ENCODE results near the gene ZFP62. TPM values are rescaled to one million over a fixed set of nuclear protein-coding genes. Genes with fewer than 3 reads are reported as not detected.
"Not testable (repeated sequence)": the region's sequence is repeated elsewhere in the genome, so short reads cannot be mapped to it uniquely, and the experiment has no call there.

The ZFP62 gene
- total and polyA plus RNA-seq, 9 donors, result 22.4 to 31.7 (median 24.4) TPM

DNA sequence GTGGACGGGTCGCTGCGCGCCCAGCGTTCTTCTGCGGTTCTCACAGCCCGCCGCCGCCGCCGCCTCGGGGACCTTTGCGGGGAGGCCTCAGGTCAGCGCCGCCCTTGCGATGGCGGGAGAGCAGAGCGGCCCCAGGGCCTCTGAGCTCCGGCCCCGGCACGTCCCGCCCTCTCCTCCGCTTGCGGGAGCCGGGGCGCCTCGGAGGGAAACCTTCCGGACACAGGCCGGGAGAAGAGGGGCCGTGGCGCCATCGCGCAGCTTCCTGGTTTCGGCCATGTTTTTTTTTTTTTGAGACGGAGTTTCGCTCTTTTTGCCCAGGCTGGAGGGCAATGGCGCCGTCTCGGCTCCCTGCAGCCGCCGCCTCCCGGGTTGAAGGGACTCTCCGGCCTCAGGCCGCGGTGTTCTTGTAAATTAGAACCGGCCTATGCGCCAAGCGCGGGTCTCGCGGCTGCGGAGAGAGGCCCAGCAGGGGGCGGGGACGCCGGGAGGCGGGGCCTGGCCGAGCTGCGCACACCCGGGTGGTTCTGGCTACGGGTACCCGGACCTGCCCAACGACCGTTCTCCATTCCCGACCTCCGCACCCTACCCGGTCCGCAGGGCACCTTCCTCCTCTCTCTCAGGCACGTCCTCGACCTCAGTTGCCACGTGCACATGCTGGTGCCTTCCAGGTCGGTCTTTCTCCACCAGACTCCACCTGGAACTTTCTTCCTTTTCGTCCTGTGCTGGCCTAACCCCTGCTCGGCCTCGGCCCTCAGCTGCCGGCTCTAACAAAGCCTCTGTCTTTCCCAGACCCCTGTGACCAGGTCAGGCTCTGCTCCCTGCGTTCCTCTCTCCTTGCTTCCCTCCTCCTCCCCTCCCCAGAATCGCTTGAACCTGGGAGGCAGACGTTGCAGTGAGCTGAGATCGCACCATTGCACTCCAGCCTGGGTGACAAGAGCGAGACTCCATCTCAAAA is 29.7 kb downstream of the ZFP62 start:
- 1% methylated on average over 79 of the region's 80 CpGs for WGBS (ENCODE audit: insufficient coverage)
- H3K4me1 ChIP-seq (ENCODE audit: control insufficient read depth, insufficient read depth, low read length), result peaks cover 22% of the 10 kb centered on the region

DNA sequence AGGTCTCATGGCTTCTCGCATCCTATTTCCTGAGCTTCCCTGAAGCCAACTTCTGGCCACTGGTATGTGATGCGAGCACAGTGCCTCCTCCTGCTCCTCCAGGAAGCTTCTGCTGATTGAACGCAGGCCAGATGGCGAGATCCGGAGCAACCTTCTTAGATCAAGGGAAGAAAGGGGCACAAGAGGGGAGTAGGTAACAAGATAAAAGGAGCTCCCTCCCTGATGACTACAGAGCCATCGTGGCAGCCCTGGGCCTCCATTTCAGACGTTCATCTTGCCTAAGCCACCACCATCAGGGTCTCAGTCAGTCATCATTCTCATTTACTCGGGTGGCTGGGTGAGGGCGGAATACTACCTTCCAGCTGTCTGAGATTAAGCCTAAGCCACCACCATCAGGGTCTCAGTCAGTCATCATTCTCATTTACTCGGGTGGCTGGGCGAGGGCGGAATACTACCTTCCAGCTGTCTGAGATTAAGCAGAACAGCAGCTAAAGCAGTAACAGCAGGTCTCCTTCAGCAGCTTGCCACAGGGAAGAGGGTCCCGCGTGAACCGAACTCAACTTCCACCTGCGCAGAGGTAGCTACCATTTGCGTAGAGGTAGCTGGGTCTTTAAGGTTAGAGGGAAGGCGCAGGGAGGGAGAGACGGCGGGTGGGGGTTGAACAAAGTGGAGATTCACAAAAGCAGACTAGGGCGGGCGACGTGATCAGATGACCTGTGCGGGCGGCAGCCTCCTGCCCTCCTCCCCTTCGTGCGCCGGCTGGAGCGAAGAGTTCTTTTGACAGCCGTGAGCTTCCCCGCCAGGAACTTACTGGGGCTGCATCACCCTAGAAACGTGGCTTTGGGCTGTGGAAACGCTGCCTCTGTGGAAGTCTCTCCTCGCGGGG is 30.6 kb downstream of the ZFP62 start:
- peak; percentile 59 for DNase-seq
- 13% methylated on average over 29 of the region's 35 CpGs for WGBS (ENCODE audit: insufficient coverage)
- peaks cover 29% of the 10 kb centered on the region for H3K4me1 ChIP-seq (ENCODE audit: control insufficient read depth, insufficient read depth, low read length)
- H3K27me3 ChIP-seq (ENCODE audit: control insufficient read depth, insufficient read depth, low read length), result no peaks in the 10 kb centered on the region
- peaks cover 19% of the 10 kb centered on the region for H3K36me3 ChIP-seq (ENCODE audit: control insufficient read depth, insufficient read depth, low read length)
- peak overlapping the region; percentile 74 for H3K4me3 ChIP-seq (ENCODE audit: low read length)
- H3K27ac ChIP-seq (ENCODE audit: low read length), result peak overlapping the region; percentile 97
- H3K9me3 ChIP-seq (replicated peaks; ENCODE audit: control insufficient read depth, low read depth, low read length), result peaks cover 12% of the 10 kb centered on the region

More for the DNA sequence above, 29.7 kb downstream of the ZFP62 start:
- Histone ChIP-seq H3K27me3 (ENCODE audit: control insufficient read depth, insufficient read depth, low read length) (no peaks in the 10 kb centered on the region), H3K4me3 (ENCODE audit: low read length) (peak overlapping the region; percentile 74), H3K9me3 (replicated peaks; ENCODE audit: control insufficient read depth, low read depth, low read length) (peaks cover 12% of the 10 kb centered on the region), H3K27ac (ENCODE audit: low read length) (peak overlapping the region; percentile 97), H3K36me3 (ENCODE audit: control insufficient read depth, insufficient read depth, low read length) (peaks cover 23% of the 10 kb centered on the region)
- DNase-seq, result peak; percentile 87

DNA sequence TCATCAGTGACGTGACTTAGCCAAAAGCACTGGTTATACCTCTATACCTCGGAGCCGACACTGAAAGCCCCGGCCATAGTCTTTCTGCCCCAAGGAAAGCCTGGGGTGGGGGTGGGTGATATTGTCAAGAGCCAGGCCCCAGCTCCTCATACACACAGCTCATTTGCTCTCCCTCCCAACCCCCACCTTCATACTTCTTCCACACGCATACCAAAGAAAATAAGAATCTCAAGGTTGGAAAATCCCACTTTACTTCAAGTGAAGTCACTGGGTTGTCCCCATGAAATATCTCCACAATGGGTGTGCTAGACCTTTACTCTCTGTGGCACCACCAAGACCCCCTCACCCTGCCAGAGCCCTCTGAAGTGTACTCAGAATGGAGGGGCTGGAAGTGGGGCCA is 31.4 kb downstream of the ZFP62 start:
- Histone ChIP-seq H3K27me3 (ENCODE audit: control insufficient read depth, insufficient read depth, low read length) (no peaks in the 10 kb centered on the region), H3K27ac (ENCODE audit: low read length) (peak overlapping the region; percentile 97), H3K4me1 (ENCODE audit: control insufficient read depth, insufficient read depth, low read length) (peaks cover 37% of the 10 kb centered on the region), H3K4me3 (ENCODE audit: low read length) (no peak overlapping the region), H3K36me3 (ENCODE audit: control insufficient read depth, insufficient read depth, low read length) (peaks cover 13% of the 10 kb centered on the region), H3K9me3 (replicated peaks; ENCODE audit: control insufficient read depth, low read depth, low read length) (peaks cover 12% of the 10 kb centered on the region)
- no peak for DNase-seq
- WGBS (ENCODE audit: insufficient coverage), result 100% methylated on average over 1 of the region's 5 CpGs

- not testable (repeated sequence) for H3K27me3 ChIP-seq (ENCODE audit: control insufficient read depth, insufficient read depth, low read length); H3K36me3 ChIP-seq (ENCODE audit: control insufficient read depth, insufficient read depth, low read length); H3K4me3 ChIP-seq (ENCODE audit: low read length)
- WGBS (ENCODE audit: insufficient coverage), result 74% methylated on average over 3 of the region's 13 CpGs
- peaks cover 40% of the 10 kb centered on the region for H3K4me1 ChIP-seq (ENCODE audit: control insufficient read depth, insufficient read depth, low read length)
- peak overlapping the region; percentile 97 for H3K27ac ChIP-seq (ENCODE audit: low read length)
- peak; percentile 16 for DNase-seq
- H3K9me3 ChIP-seq (replicated peaks; ENCODE audit: control insufficient read depth, low read depth, low read length), result peaks cover 12% of the 10 kb centered on the region
These were observed 32.1 kb downstream of the ZFP62 start for GRCh38 chr5:180828756-180829531.

- 75% methylated on average over 2 of the region's 7 CpGs for WGBS (ENCODE audit: insufficient coverage)
- H3K36me3 ChIP-seq (ENCODE audit: control insufficient read depth, insufficient read depth, low read length); H3K27ac ChIP-seq (ENCODE audit: low read length); DNase-seq; H3K27me3 ChIP-seq (ENCODE audit: control insufficient read depth, insufficient read depth, low read length); H3K4me3 ChIP-seq (ENCODE audit: low read length): not testable (repeated sequence)
- peaks cover 12% of the 10 kb centered on the region for H3K9me3 ChIP-seq (replicated peaks; ENCODE audit: control insufficient read depth, low read depth, low read length)
- H3K4me1 ChIP-seq (ENCODE audit: control insufficient read depth, insufficient read depth, low read length), result peaks cover 44% of the 10 kb centered on the region
These were observed 33.7 kb downstream of the ZFP62 start for GRCh38 chr5:180827374-180827773.

DNA sequence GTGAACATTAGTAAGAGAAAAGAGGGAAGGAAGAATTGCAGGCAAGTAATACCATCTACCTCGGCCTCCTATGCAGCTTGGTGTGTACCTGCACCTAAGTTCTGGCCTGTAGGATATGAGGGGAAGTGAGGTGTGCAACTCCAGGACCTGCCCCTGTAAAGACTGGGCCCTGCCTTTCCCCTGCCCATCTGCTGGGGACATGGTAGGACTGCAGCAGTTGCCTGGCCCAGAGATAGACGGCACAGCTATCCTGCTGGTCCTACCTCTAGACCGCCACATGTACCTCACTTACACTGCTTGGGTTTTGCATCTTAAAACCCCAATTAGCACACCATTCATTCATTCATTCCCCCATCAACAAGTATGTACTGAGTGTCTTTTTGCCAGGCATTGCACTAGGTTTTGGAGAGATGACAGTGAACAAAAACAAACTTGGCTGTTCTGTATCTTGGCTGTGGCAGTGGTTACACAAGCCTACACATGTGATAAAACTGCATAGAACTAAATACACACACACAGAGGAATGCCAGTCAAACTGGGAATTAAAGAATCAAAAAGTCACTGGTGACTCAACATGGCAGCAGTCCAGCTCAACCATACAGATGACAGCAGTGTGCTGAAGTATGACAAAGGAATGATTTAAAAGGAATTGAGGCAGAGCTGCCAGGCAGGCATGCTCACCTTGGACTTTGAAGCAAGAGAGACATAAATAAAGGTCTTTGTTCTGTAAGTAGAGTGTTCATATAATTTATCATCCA is 35.1 kb downstream of the ZFP62 start:
- Histone ChIP-seq H3K27me3 (ENCODE audit: control insufficient read depth, insufficient read depth, low read length) (no peaks in the 10 kb centered on the region), H3K27ac (ENCODE audit: low read length) (peak overlapping the region; percentile 70), H3K4me1 (ENCODE audit: control insufficient read depth, insufficient read depth, low read length) (peaks cover 39% of the 10 kb centered on the region), H3K36me3 (ENCODE audit: control insufficient read depth, insufficient read depth, low read length) (peaks cover 7% of the 10 kb centered on the region), H3K4me3 (ENCODE audit: low read length) (no peak overlapping the region), H3K9me3 (replicated peaks; ENCODE audit: control insufficient read depth, low read depth, low read length) (peaks cover 12% of the 10 kb centered on the region)
- DNase-seq, result peak; percentile 16
- 95% methylated on average over 2 of the region's 3 CpGs for WGBS (ENCODE audit: insufficient coverage)

- peaks cover 40% of the 10 kb centered on the region for H3K4me1 ChIP-seq (ENCODE audit: control insufficient read depth, insufficient read depth, low read length)
- peak overlapping the region; percentile 73 for H3K27ac ChIP-seq (ENCODE audit: low read length)
- H3K36me3 ChIP-seq (ENCODE audit: control insufficient read depth, insufficient read depth, low read length), result peaks cover 4% of the 10 kb centered on the region
- peaks cover 9% of the 10 kb centered on the region for H3K9me3 ChIP-seq (replicated peaks; ENCODE audit: control insufficient read depth, low read depth, low read length)
- no peak overlapping the region for H3K4me3 ChIP-seq (ENCODE audit: low read length)
- 14% methylated on average over 7 of the region's 10 CpGs for WGBS (ENCODE audit: insufficient coverage)
- no peaks in the 10 kb centered on the region for H3K27me3 ChIP-seq (ENCODE audit: control insufficient read depth, insufficient read depth, low read length)
- peak; percentile 88 for DNase-seq
These were observed 36.2 kb downstream of the ZFP62 start for GRCh38 chr5:180824630-180825476.

GRCh38 chr5:180823940-180824629 is 37.0 kb downstream of the ZFP62 start:
- peak overlapping the region; percentile 73 for H3K27ac ChIP-seq (ENCODE audit: low read length)
- DNase-seq, result peak; percentile 22
- WGBS (ENCODE audit: insufficient coverage), result 50% methylated on average over 1 of the region's 6 CpGs
- H3K27me3 ChIP-seq (ENCODE audit: control insufficient read depth, insufficient read depth, low read length), result no peaks in the 10 kb centered on the region
- H3K4me1 ChIP-seq (ENCODE audit: control insufficient read depth, insufficient read depth, low read length), result peaks cover 36% of the 10 kb centered on the region
- H3K9me3 ChIP-seq (replicated peaks; ENCODE audit: control insufficient read depth, low read depth, low read length), result peaks cover 3% of the 10 kb centered on the region
- H3K36me3 ChIP-seq (ENCODE audit: control insufficient read depth, insufficient read depth, low read length), result no peaks in the 10 kb centered on the region
- H3K4me3 ChIP-seq (ENCODE audit: low read length), result no peak overlapping the region
